HepG2 (cell line): ENCODE data around the gene CSTPP1.

Source experiments
- ADNP ChIP-seq: sonication (generic); formaldehyde crosslinking; IDR thresholded peaks from 2 replicates; pipeline ENCODE4 v1.4.0; 2020; ENCODE audit warnings: missing genetic modification reagents
- AHDC1 ChIP-seq: sonication (generic); formaldehyde crosslinking; IDR thresholded peaks from 2 replicates; pipeline ENCODE4 v1.5.1; 2020; ENCODE audit warnings: mild to moderate bottlenecking, missing genetic modification reagents, borderline replicate concordance
- RAD21 ChIP-seq: fragments of 450-650 bp; formaldehyde crosslinking; IDR thresholded peaks from 2 replicates; pipeline ENCODE4 v1.5.0; 2020; ENCODE audit warnings: mild to moderate bottlenecking
- TBX3 ChIP-seq: fragments of 450-650 bp; IDR thresholded peaks from 2 replicates; pipeline ENCODE4 v1.6.1; 2017; ENCODE audit warnings: antibody characterized with exemption, mild to moderate bottlenecking, inconsistent platforms, borderline replicate concordance
- TF ChIP-seq, protein P1 (sequence below): sonication (generic); formaldehyde crosslinking; IDR thresholded peaks from 2 replicates; pipeline ENCODE4 v1.5.0; 2020; ENCODE audit warnings: mild to moderate bottlenecking, missing genetic modification reagents, moderate library complexity

- TF ChIP-seq, protein P1, sequence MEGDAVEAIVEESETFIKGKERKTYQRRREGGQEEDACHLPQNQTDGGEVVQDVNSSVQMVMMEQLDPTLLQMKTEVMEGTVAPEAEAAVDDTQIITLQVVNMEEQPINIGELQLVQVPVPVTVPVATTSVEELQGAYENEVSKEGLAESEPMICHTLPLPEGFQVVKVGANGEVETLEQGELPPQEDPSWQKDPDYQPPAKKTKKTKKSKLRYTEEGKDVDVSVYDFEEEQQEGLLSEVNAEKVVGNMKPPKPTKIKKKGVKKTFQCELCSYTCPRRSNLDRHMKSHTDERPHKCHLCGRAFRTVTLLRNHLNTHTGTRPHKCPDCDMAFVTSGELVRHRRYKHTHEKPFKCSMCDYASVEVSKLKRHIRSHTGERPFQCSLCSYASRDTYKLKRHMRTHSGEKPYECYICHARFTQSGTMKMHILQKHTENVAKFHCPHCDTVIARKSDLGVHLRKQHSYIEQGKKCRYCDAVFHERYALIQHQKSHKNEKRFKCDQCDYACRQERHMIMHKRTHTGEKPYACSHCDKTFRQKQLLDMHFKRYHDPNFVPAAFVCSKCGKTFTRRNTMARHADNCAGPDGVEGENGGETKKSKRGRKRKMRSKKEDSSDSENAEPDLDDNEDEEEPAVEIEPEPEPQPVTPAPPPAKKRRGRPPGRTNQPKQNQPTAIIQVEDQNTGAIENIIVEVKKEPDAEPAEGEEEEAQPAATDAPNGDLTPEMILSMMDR (CRISPR knock-in tag) = no peak
- TF ChIP-seq AHDC1 (CRISPR knock-in tag) (no peak), ADNP (CRISPR knock-in tag) (no peak), RAD21 (CRISPR knock-in tag) (no peak), TBX3 (no peak)
These were observed 255.6 kb downstream of the CSTPP1 start for GRCh38 chr11:47192111-47192510.
